Tibial artery (tissue), 4 donors: ENCODE results near the gene HMG20A.

Experiments
- DNase-seq, 2 donors: peaks; one replicate each; pipeline ENCODE4 v3.0.0-alpha.2; 2019
- H3K27ac ChIP-seq, 2 donors: fragments of 200-600 bp; sonication (generic) in 1 of 2; 1 replicate in 1 of 2; 2 replicates in 1 of 2; pipeline ENCODE4 v1.5.1; 2018 to 2019; ENCODE audit warnings: mild to moderate bottlenecking in 1 of 2
- H3K27me3 ChIP-seq, 2 donors: fragments of 200-600 bp; sonication (generic) in 1 of 2; one replicate each; pipeline versions ENCODE4 v1.5.1 to v1.6.0; 2016 to 2019
- H3K36me3 ChIP-seq, 3 donors: fragments of 200-600 bp; sonication (generic) in 2 of 3; one replicate each; pipeline ENCODE4 v1.5.1; 2016 to 2019; ENCODE audit warnings: mild to moderate bottlenecking in 2 of 3
- H3K4me1 ChIP-seq, 4 donors: fragments of 200-600 bp; sonication (generic) in 2 of 4; 1 replicate in 3 of 4; 2 replicates in 1 of 4; pipeline ENCODE4 v1.5.1; 2016 to 2019
- H3K4me3 ChIP-seq, 2 donors: fragments of 200-600 bp; sonication (generic) in 1 of 2; 1 replicate in 1 of 2; 2 replicates in 1 of 2; pipeline ENCODE4 v1.5.1; 2018 to 2019; ENCODE audit warnings: mild to moderate bottlenecking in 2 of 2
- H3K9me3 ChIP-seq, 3 donors: fragments of 200-600 bp; sonication (generic) in 1 of 3; one replicate each; pipeline ENCODE4 v1.5.1; 2016 to 2019
- intact Hi-C: fragments of 100-400 bp; cut with DNase I; formaldehyde crosslinking; loops from one replicate; pipeline ENCODE4 v1.15.0; 2023; ENCODE audit warnings: low total_unique reads
- TF ChIP-seq, protein P1 (sequence below), 2 experiments: fragments of 200-600 bp in 1 of 2; fragments of 450-650 bp in 1 of 2; IDR thresholded peaks; one replicate each; pipeline ENCODE4 v1.5.1; 2017 to 2019; ENCODE audit warnings: antibody characterized with exemption in 2 of 2, mild to moderate bottlenecking in 1 of 2, moderate library complexity in 1 of 2

The HMG20A gene

DNA sequence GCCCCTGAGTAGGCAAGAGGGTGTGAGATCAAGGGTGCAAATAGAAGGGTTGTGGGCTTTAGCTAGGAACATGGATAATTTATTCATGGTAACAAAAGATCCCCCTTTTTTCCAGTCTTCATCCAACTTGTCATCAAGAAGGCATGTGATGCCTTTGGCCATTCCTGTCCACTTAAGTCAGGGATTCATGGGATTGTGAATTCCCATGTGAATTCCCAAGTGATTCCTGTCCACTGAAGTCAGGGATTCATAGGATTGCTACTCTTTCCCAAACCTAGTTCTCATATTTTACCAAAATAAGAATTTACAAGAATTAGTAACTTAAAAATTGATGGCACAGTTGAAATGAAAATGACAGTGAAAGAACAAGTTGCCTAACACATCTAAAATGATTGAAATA is 40.8 kb downstream of the HMG20A start:
- DNase-seq, result no peak
- H3K36me3 ChIP-seq, result peaks cover 13 to 28% (median 21%) of the 10 kb centered on the region in 3 donors

DNA sequence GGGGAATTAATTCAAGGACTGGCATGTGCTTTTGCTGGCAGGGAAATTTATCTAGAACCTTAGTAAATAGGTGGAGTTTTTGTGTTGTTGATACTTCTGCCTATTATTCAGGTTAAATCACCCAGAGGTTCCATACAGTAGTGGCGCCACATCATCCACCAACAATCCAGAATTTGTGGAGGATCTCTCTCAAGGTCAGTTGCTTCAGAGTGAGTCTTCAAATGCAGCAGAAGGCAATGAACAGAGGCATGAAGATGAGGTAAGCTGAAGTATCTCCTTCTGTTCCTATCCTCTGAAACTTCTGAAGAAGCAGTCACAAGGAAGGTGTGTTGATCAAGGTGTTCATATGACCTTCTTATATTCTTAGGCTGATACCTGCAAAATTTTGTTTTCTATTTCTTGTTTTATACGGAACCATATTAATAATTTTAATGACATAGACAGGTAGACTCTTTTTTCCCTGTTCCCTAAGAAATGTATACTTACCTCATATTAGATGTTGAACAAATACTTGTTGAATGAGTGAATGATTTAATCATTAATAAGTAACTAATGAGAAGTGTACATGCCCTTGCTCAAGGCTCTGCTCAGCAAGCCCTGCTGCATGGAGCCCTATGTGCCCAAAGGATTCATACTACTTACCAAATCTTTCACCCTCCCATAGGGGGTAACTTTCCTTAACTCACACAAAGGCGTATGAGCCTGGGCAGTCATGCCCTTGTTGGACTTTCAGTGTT is 43.6 kb downstream of the HMG20A start:
- Histone ChIP-seq H3K27ac (no peak overlapping the region), H3K27me3 (no peaks in the 10 kb centered on the region), H3K36me3 (peaks cover 24 to 43% (median 34%) of the 10 kb centered on the region in 3 donors), H3K4me1 (no peaks in the 10 kb centered on the region), H3K9me3 (no peaks in the 10 kb centered on the region), H3K4me3 (no peak overlapping the region)
- TF ChIP-seq, protein P1, sequence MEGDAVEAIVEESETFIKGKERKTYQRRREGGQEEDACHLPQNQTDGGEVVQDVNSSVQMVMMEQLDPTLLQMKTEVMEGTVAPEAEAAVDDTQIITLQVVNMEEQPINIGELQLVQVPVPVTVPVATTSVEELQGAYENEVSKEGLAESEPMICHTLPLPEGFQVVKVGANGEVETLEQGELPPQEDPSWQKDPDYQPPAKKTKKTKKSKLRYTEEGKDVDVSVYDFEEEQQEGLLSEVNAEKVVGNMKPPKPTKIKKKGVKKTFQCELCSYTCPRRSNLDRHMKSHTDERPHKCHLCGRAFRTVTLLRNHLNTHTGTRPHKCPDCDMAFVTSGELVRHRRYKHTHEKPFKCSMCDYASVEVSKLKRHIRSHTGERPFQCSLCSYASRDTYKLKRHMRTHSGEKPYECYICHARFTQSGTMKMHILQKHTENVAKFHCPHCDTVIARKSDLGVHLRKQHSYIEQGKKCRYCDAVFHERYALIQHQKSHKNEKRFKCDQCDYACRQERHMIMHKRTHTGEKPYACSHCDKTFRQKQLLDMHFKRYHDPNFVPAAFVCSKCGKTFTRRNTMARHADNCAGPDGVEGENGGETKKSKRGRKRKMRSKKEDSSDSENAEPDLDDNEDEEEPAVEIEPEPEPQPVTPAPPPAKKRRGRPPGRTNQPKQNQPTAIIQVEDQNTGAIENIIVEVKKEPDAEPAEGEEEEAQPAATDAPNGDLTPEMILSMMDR (IDR thresholded peaks at IDR 0.05), result no peak
- DNase-seq, result no peak
- intact Hi-C loops, result no loop called here

More for the DNA sequence above, 40.8 kb downstream of the HMG20A start:
- Histone ChIP-seq H3K27ac (no peak overlapping the region), H3K9me3 (no peaks in the 10 kb centered on the region), H3K27me3 (no peaks in the 10 kb centered on the region), H3K4me3 (no peak overlapping the region), H3K4me1 (peaks cover 0 to 19% (median 6%) of the 10 kb centered on the region in 4 donors)
- TF ChIP-seq, protein P1 (IDR thresholded peaks at IDR 0.05), result no peak
- intact Hi-C loops, result no loop called here

DNA sequence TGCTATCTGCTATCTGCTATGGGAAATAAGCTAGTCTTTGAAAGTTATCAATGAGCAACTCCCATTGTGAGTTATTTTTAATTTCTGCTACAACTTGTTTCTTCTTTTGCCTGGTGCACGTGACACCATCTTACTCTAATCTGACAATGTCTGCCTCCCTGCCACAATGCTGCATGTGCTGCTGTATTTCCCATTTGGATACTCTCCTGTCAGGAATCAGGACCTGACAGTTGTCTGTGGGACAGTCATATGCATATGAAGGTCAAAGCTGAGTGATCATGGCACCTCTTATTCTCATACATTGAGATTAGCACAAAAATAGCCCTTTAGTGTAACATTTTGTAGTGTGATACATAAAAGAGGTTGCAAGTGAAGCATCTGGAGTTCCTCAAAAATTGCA is 45.8 kb downstream of the HMG20A start:
- H3K36me3 ChIP-seq, result peaks cover 24 to 50% (median 44%) of the 10 kb centered on the region in 3 donors

DNA sequence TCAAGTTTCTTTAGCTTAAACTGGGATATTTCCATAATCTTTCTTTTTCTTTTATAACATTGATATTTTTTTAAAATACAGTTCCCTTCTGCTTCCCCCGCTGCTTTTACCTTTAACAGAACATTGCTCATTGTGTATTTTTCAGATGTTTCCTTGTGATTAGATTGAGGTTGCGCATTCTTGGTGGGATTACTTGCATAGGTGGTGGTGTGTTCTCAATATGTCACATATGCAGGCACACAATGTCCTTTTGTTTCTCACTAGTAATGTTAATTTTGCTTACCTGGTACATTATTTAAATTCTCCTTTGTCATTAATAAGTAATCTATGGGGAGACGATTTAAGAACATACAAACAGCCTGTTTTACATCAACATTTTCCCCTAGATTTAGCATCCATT is 48.2 kb downstream of the HMG20A start:
- Histone ChIP-seq H3K36me3 (peaks cover 31 to 63% (median 55%) of the 10 kb centered on the region in 3 donors), H3K9me3 (no peaks in the 10 kb centered on the region), H3K4me1 (no peaks in the 10 kb centered on the region), H3K4me3 (no peak overlapping the region), H3K27me3 (no peaks in the 10 kb centered on the region), H3K27ac (no peak overlapping the region)
- TF ChIP-seq, protein P1 (IDR thresholded peaks at IDR 0.05), result no peak
- DNase-seq, result no peak
- intact Hi-C loops, result no loop called here

More for the DNA sequence above, 45.8 kb downstream of the HMG20A start:
- no peaks in the 10 kb centered on the region for H3K27me3 ChIP-seq
- no peak for DNase-seq
- H3K4me3 ChIP-seq, result no peak overlapping the region
- no peaks in the 10 kb centered on the region for H3K4me1 ChIP-seq
- H3K27ac ChIP-seq, result no peak overlapping the region
- intact Hi-C loops, result no loop called here
- no peaks in the 10 kb centered on the region for H3K9me3 ChIP-seq
- TF ChIP-seq, protein P1 (IDR thresholded peaks at IDR 0.05), result no peak

DNA sequence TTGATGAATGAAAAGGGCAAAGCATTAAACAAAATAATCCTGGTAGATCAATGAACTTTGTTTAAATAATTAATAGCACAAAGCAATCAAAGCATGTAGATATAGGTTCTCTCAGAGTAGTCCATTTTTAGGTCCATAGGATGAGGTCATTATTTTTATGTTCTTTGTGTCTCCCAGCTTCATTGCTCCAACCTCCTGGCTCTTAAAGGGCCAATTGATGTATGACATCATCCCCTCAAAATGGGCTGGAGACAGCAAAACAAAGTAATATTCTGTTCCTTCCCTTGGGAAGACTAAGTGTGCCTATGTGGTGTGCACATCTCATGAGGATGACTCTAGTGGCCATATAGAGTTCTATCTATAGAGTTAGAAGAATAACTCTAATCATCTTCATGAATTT is 49.5 kb downstream of the HMG20A start:
- Histone ChIP-seq H3K27ac (no peak overlapping the region), H3K36me3 (peaks cover 26 to 55% (median 47%) of the 10 kb centered on the region in 3 donors), H3K27me3 (no peaks in the 10 kb centered on the region), H3K9me3 (no peaks in the 10 kb centered on the region), H3K4me1 (no peaks in the 10 kb centered on the region), H3K4me3 (no peak overlapping the region)
- TF ChIP-seq, protein P1 (IDR thresholded peaks at IDR 0.05), result no peak
- intact Hi-C loops, result no loop called here
- no peak for DNase-seq
